OCI-LY3 (cell line): Measurements from ENCODE around the gene KAZN.

Experiments
- H2AFZ ChIP-seq: fragments of 200-600, 300-600 bp; shearing (Covaris generic); 2 replicates; pipeline ENCODE4 v1.6.0; 2014; ENCODE audit warnings: antibody characterized with exemption, low read depth, low read length
- H3K27ac ChIP-seq: fragments of 200-600, 300-600 bp; sonication (generic); 2 replicates; pipeline ENCODE4 v1.5.1; 2014; ENCODE audit warnings: mild to moderate bottlenecking, low read length, moderate library complexity, mixed read lengths
- H3K27me3 ChIP-seq: fragments of 200-600, 300-600 bp; sonication (generic); 2 replicates; pipeline ENCODE4 v1.6.1; 2014; ENCODE audit warnings: low read depth, low read length, mixed read lengths
- H3K36me3 ChIP-seq: fragments of 200-600, 300-600 bp; sonication (generic); replicated peaks from 2 replicates; pipeline ENCODE3; 2014; ENCODE audit warnings: low read depth, low read length, mixed read lengths
- H3K4me1 ChIP-seq: fragments of 300-600, 200-600 bp; sonication (generic); 2 replicates; pipeline ENCODE4 v1.6.1; 2014; ENCODE audit warnings: low read length, mixed read lengths
- H3K4me2 ChIP-seq: fragments of 200-600, 300-600 bp; sonication (generic); 2 replicates; pipeline ENCODE4 v1.6.1; 2014; ENCODE audit warnings: low read length, mixed read lengths
- H3K4me3 ChIP-seq: fragments of 300-600, 200-600 bp; sonication (generic); 2 replicates; pipeline ENCODE4 v1.5.1; 2014; ENCODE audit warnings: antibody characterized with exemption, mild to moderate bottlenecking, low read length, moderate library complexity
- H3K79me2 ChIP-seq: fragments of 300-600, 200-600 bp; shearing (Covaris generic); 2 replicates; pipeline ENCODE4 v1.6.1; 2014; ENCODE audit warnings: mild to moderate bottlenecking, low read length, mixed read lengths
- H3K9ac ChIP-seq: fragments of 300-600, 200-600 bp; shearing (Covaris generic); 2 replicates; pipeline ENCODE4 v1.6.0; 2014; ENCODE audit warnings: mild to moderate bottlenecking, low read length, moderate library complexity
- H3K9me3 ChIP-seq: fragments of 200-600, 300-600 bp; shearing (Covaris generic); 2 replicates; pipeline ENCODE4 v1.6.1; 2014; ENCODE audit warnings: low read length, mixed read lengths; ENCODE audit not compliant: insufficient read depth
- H4K20me1 ChIP-seq: fragments of 200-600, 300-600 bp; sonication (generic); 2 replicates; pipeline ENCODE4 v1.6.1; 2016; ENCODE audit warnings: low read length, mixed read lengths; ENCODE audit not compliant: insufficient read depth
- EZH2phosphoT487 ChIP-seq: fragments of 200-600 bp; shearing (Covaris generic); IDR thresholded peaks from 2 replicates; pipeline ENCODE4 v1.6.1; 2018; ENCODE audit warnings: antibody characterized with exemption, mixed run types, low read depth
- TF ChIP-seq, protein P1 (sequence below): fragments of 200-600, 300-600 bp; sonication (generic); IDR thresholded peaks from 2 replicates; pipeline ENCODE4 v1.5.1; 2014; ENCODE audit warnings: antibody characterized with exemption, low read length, low read depth

KAZN gene

DNA sequence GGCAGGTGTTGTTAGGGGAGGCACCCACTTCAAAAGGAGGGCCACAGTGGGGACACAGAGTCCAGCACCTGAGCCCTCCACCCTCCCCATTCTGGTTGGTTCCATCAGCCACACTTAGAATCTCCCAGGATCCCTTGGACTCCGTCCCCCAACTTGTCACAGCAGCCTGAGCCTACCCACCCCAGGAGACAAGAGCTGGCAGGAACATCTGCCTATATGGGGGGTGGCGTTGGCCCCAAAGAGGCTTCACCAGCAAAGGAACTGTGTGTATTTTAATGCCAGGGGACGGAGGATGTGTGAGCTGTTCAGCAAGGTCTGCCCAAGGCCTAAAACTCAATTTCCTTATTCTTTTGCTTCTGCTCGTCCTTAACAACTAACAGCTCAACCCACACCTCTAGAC lies 468.7 kb downstream of the KAZN start:
- no peak for TF ChIP-seq EZH2phosphoT487
- TF ChIP-seq, protein P1, sequence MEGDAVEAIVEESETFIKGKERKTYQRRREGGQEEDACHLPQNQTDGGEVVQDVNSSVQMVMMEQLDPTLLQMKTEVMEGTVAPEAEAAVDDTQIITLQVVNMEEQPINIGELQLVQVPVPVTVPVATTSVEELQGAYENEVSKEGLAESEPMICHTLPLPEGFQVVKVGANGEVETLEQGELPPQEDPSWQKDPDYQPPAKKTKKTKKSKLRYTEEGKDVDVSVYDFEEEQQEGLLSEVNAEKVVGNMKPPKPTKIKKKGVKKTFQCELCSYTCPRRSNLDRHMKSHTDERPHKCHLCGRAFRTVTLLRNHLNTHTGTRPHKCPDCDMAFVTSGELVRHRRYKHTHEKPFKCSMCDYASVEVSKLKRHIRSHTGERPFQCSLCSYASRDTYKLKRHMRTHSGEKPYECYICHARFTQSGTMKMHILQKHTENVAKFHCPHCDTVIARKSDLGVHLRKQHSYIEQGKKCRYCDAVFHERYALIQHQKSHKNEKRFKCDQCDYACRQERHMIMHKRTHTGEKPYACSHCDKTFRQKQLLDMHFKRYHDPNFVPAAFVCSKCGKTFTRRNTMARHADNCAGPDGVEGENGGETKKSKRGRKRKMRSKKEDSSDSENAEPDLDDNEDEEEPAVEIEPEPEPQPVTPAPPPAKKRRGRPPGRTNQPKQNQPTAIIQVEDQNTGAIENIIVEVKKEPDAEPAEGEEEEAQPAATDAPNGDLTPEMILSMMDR: no peak
- Histone ChIP-seq H2AFZ (no peak overlapping the region), H3K79me2 (no peaks in the 10 kb centered on the region), H3K9me3 (no peaks in the 10 kb centered on the region), H3K27ac (no peak overlapping the region), H4K20me1 (no peaks in the 10 kb centered on the region), H3K4me2 (no peak overlapping the region), H3K4me1 (peaks cover 2% of the 10 kb centered on the region), H3K4me3 (no peak overlapping the region), H3K27me3 (no peaks in the 10 kb centered on the region), H3K36me3 (no peaks in the 10 kb centered on the region), H3K9ac (no peak overlapping the region)

DNA sequence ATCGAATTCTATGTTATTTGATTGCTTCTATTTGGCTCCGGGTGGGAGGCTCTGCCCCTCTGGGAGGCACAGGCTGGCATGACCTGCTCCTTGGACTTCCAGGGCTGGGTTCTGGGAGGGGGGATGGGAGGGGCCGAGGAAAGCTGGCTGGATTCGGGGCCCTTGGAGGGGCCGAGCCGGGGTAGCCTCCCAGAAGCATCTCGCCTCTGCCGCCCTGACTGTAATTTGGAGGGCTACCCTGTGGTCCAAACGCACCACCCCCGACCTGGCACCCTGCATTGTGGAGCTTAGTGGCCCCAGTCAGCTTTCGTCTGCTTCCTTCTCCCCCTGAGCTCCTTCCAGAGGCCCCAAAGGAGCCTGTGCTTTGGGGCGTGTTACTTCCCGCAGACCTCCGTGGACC lies 469.7 kb downstream of the KAZN start:
- Histone ChIP-seq H3K36me3 (no peaks in the 10 kb centered on the region), H3K9ac (no peak overlapping the region), H3K4me2 (no peak overlapping the region), H3K4me3 (no peak overlapping the region), H4K20me1 (no peaks in the 10 kb centered on the region), H3K27ac (no peak overlapping the region), H3K79me2 (no peaks in the 10 kb centered on the region), H3K9me3 (no peaks in the 10 kb centered on the region), H3K4me1 (peaks cover 12% of the 10 kb centered on the region), H3K27me3 (no peaks in the 10 kb centered on the region), H2AFZ (no peak overlapping the region)
- TF ChIP-seq, protein P1: no peak

DNA sequence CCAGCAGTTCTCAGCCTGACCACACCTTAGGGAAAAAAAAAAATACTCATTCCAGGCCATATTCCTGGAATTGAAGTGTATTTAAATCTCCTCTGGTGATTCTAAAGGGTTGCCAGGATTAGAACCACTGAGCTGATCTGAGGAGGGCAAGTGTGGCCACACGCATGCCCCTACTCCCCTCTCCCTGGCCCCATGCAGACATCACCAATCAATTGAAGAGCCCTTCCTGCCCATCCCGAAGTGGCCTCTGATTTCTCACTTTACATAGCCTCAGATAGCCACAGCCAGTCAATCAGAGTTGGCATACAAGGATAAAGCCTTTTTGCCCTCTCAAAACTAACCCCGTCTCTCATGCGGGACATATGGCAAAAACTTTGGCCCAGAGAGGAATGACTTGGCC lies 470.5 kb downstream of the KAZN start:
- H3K4me2 ChIP-seq: no peak overlapping the region
- H2AFZ ChIP-seq: no peak overlapping the region
- H3K27me3 ChIP-seq: no peaks in the 10 kb centered on the region
- H4K20me1 ChIP-seq: no peaks in the 10 kb centered on the region
- no peaks in the 10 kb centered on the region for H3K9me3 ChIP-seq
- TF ChIP-seq, protein P1: no peak
- TF ChIP-seq EZH2phosphoT487: no peak
- no peak overlapping the region for H3K9ac ChIP-seq
- no peaks in the 10 kb centered on the region for H3K36me3 ChIP-seq
- H3K4me1 ChIP-seq: peaks cover 14% of the 10 kb centered on the region
- H3K27ac ChIP-seq: no peak overlapping the region
- no peak overlapping the region for H3K4me3 ChIP-seq
- no peaks in the 10 kb centered on the region for H3K79me2 ChIP-seq

DNA sequence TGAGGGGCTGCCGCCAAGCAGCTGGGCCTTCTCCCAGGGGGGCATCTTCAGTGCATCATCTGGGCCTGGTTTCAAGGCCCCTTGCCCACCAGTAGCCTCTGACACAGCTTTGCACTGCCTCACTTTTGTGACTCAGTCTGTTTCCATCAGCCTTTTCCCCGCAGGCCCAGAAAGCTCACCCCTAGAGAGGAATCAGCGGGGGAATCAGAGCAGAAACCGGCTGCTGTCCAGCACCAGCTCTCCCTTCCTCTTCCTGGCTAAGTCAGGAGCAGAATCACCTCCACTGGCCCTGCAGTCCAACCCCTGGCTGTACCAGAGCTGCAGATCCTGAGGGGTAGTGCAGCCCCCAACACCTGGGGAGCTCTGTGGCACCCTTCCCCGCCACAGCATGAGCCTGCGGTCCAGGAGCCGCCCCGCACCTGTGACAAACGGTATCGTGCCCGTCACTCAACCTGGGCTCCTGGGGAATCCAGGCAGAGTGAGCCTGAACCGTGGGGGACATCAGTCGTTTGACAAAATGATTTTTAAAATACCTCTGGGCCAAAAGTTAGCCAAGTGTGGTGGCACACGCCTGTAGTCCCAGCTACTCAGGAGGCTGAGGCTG lies 471.8 kb downstream of the KAZN start:
- H3K36me3 ChIP-seq: no peaks in the 10 kb centered on the region
- H3K4me3 ChIP-seq: no peak overlapping the region
- peaks cover 14% of the 10 kb centered on the region for H3K4me1 ChIP-seq
- no peaks in the 10 kb centered on the region for H4K20me1 ChIP-seq
- no peaks in the 10 kb centered on the region for H3K79me2 ChIP-seq
- H3K9ac ChIP-seq: no peak overlapping the region
- no peak overlapping the region for H3K27ac ChIP-seq
- no peak overlapping the region for H2AFZ ChIP-seq
- no peaks in the 10 kb centered on the region for H3K27me3 ChIP-seq
- H3K9me3 ChIP-seq: no peaks in the 10 kb centered on the region
- no peak for TF ChIP-seq EZH2phosphoT487
- TF ChIP-seq, protein P1: no peak
- H3K4me2 ChIP-seq: no peak overlapping the region
